Body of pancreas (tissue), 4 donors: ENCODE data around the gene NDUFAB1. TPM values are rescaled to one million over a fixed set of nuclear protein-coding genes. Genes with fewer than 3 reads are reported as not detected.
"Not testable (repeated sequence)": the region's sequence is repeated elsewhere in the genome, so short reads cannot be mapped to it uniquely, and the experiment has no call there.

Source experiments
- ATAC-seq: fragments of 150-250 bp; one replicate; pipeline ENCODE4 v1.9.1; 2016
- DNase-seq, 4 donors: peaks; one replicate each; pipeline ENCODE4 v3.0.0-alpha.2; 2019
- H3K27ac ChIP-seq, 4 donors: fragments of 200-600 bp; sonication (generic); 1 replicate in 3 of 4; 2 replicates in 1 of 4; pipeline versions ENCODE4 v1.5.1 to v1.6.1; 2016 to 2019; ENCODE audit warnings: mild to moderate bottlenecking in 1 of 4, mixed read lengths in 1 of 4, moderate library complexity in 1 of 4
- H3K27me3 ChIP-seq, 2 donors: fragments of 200-600 bp; sonication (generic); one replicate each; pipeline ENCODE4 v1.6.0; 2016; ENCODE audit warnings: mild to moderate bottlenecking in 1 of 2
- H3K36me3 ChIP-seq, 2 donors: fragments of 200-600 bp; sonication (generic); replicated peaks in 1 of 2; 2 replicates each; pipeline ENCODE4 v1.5.1; 2016; ENCODE audit warnings: low read depth in 2 of 2; ENCODE audit not compliant: insufficient read depth in 1 of 2
- H3K4me1 ChIP-seq: fragments of 200-600 bp; sonication (generic); one replicate; pipeline ENCODE4 v1.6.0; 2016
- H3K4me3 ChIP-seq, 2 donors: fragments of 200-600 bp; sonication (generic); 1 replicate in 1 of 2; 2 replicates in 1 of 2; pipeline ENCODE4 v1.5.1; 2016 to 2019
- H3K9me3 ChIP-seq, 3 donors: fragments of 200-600 bp; sonication (generic); 1 replicate in 2 of 3; 2 replicates in 1 of 3; pipeline ENCODE4 v1.5.1; 2016
- POLR2A ChIP-seq, 3 donors: fragments of 450-650 bp; IDR thresholded peaks; one replicate each; pipeline ENCODE4 v1.6.1; 2016; ENCODE audit warnings: antibody characterized with exemption in 3 of 3, mild to moderate bottlenecking in 2 of 3
- WGBS, 2 donors: methylation state at CpG; one replicate each; pipeline ENCODE4 v1.1.5; 2017; 5-methylcytosine and 5-hydroxymethylcytosine counted together
- intact Hi-C: fragments of 100-400 bp; cut with DNase I; formaldehyde crosslinking; loops from one replicate; pipeline ENCODE4 v1.15.1; 2023
- total RNA-seq, 2 donors: library from RNA; depleted of rRNA; stranded (reverse); fragments of >200 nt; gene quantifications; one replicate each; pipeline ENCODE4 v1.1.0, GENCODE V29; 2016
- TF ChIP-seq, protein P1 (sequence below), 7 experiments: fragments of 450-650 bp in 4 of 7; fragments of 200-600 bp in 3 of 7; sonication (generic) in 3 of 7; IDR thresholded peaks; one replicate each; pipeline ENCODE4 v1.5.1; 2016 to 2019; ENCODE audit warnings: antibody characterized with exemption in 7 of 7

The NDUFAB1 gene
- total RNA-seq, 2 donors from 2014 or later = 16.2 to 42.0 TPM

DNA sequence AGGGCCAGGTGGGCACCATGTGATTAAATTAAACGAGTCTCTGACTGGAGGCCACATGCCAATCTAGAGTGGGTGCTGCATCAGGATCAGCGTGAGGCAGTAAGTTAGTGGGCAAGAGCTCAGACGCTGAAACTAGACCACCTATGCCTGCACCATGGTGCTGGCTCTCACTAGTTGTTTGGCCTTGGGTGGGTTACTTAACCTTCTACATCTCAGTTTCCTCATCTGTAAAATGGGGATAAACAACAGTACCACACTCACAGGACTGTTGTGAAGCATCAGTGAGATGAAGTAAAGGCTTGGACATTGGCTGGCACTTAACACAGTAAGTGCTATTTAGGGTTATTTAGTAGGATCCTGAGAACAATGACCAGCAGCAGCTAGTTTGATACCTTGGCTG lies 5.9 kb downstream of the NDUFAB1 start:
- Histone ChIP-seq H3K36me3 (peaks cover under 1 to 9% of the 10 kb centered on the region in 2 donors), H3K27ac (no peak overlapping the region), H3K4me3 (no peak overlapping the region), H3K9me3 (no peaks in the 10 kb centered on the region), H3K4me1 (peaks cover 11% of the 10 kb centered on the region), H3K27me3 (no peaks in the 10 kb centered on the region)
- 72 to 98% methylated on average over 3 of the region's 3 CpGs for WGBS, 2 donors
- no peak for ATAC-seq
- TF ChIP-seq, protein P1, sequence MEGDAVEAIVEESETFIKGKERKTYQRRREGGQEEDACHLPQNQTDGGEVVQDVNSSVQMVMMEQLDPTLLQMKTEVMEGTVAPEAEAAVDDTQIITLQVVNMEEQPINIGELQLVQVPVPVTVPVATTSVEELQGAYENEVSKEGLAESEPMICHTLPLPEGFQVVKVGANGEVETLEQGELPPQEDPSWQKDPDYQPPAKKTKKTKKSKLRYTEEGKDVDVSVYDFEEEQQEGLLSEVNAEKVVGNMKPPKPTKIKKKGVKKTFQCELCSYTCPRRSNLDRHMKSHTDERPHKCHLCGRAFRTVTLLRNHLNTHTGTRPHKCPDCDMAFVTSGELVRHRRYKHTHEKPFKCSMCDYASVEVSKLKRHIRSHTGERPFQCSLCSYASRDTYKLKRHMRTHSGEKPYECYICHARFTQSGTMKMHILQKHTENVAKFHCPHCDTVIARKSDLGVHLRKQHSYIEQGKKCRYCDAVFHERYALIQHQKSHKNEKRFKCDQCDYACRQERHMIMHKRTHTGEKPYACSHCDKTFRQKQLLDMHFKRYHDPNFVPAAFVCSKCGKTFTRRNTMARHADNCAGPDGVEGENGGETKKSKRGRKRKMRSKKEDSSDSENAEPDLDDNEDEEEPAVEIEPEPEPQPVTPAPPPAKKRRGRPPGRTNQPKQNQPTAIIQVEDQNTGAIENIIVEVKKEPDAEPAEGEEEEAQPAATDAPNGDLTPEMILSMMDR (IDR thresholded peaks at IDR 0.05) = no peak
- no peak for TF ChIP-seq POLR2A (IDR thresholded peaks at IDR 0.05)
- intact Hi-C loops = no loop called here
- DNase-seq = no peak

DNA sequence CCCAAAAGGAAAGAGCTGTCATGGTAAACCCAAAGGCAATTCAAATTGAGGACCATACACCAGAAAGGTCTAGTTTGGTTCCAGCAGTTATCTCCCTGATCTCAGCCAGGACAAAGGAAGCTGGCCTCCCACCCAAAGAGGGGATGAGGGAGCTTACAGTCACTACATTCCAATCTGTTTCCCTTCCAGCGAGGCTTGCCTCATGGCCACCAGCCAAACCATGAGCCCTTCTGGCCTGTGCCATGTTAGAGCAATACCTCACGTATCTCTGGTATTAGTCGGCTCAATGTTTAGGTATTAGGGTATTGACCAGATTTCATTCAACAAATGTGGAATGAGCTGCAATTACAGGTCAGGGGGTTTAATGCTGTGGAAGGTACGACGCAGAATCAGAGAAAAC lies 8.4 kb downstream of the NDUFAB1 start:
- Histone ChIP-seq H3K9me3 (no peaks in the 10 kb centered on the region), H3K27ac (no peak overlapping the region), H3K4me3 (no peak overlapping the region), H3K4me1 (no peaks in the 10 kb centered on the region), H3K27me3 (no peaks in the 10 kb centered on the region), H3K36me3 (peaks cover 5 to 16% of the 10 kb centered on the region in 2 donors)
- 89 to 91% methylated on average over 5 of the region's 5 CpGs for WGBS, 2 donors
- DNase-seq = no peak
- TF ChIP-seq POLR2A (IDR thresholded peaks at IDR 0.05) = no peak
- TF ChIP-seq, protein P1 (IDR thresholded peaks at IDR 0.05) = no peak
- no peak for ATAC-seq
- intact Hi-C loops = no loop called here

DNA sequence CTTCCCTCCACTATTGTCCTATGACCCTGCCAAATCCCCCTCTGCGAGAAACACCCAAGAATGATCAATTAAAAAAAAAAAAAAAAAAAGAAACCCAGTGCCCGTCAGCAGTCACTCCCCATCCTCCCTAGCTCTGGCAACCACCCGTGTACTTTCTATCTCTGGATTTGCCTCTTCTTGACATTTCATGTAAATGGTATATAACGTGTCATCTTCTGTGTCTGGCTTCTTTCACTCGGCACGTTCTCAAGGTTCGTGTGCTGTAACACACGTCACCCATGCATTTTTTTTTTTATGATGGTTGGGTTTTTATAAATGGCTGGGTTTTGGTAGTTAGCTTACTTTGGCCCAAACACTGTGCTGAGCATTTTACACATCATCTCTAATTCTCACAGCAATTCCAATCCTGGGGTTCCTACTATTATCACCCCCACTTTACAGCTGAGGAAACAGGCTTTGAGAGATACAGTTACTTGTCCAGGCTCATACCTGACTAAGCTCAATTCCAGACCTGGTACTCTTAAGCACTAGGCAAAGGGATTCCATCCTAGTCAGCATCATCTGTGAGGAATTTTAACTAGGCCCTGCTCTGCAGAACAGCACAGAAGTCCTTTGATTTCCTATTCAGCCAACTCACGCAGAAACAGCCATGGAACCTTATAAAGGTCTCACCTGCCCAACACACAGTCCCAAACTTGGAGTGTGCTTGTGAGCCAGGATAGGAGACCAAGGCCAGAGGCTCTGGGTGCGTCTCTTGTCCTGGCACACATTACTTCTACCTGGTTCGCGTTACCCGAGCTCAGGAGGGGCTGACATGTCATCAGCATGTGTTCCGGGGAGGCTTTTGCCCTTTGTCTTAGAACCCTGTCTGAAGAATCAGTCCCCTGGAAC lies 11.7 kb downstream of the NDUFAB1 start:
- intact Hi-C loops = no loop called here
- WGBS, 2 donors = 88 to 93% methylated on average over 13 to 14 of the region's 14 CpGs

DNA sequence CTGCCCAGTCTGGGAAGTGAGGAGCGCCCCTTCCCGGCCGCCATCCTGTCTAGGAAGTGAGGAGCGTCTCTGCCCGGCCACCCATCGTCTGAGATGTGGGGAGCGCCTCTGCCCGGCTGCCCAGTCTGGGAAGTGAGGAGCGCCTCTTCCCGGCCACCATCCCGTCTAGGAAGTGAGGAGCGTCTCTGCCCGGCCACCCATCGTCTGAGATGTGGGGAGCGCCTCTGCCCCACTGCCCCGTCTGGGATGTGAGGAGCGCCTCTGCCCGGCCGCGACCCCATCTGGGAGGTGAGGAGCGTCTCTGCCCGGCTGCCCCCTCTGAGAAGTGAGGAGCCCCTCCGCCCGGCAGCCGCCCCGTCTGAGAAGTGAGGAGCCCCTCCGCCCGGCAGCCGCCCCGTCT lies 12.8 kb downstream of the NDUFAB1 start:
- H3K4me3 ChIP-seq, H3K9me3 ChIP-seq, ATAC-seq, DNase-seq, H3K27me3 ChIP-seq, H3K4me1 ChIP-seq, H3K27ac ChIP-seq, intact Hi-C loops: not testable (repeated sequence)
- peaks cover 5 to 22% of the 10 kb centered on the region in 2 donors for H3K36me3 ChIP-seq
- WGBS, 2 donors = 90 to 93% methylated on average over 2 to 23 of the region's 30 CpGs

More for the DNA sequence above, 11.7 kb downstream of the NDUFAB1 start:
- DNase-seq (no peak), ATAC-seq (no peak)
- no peak for TF ChIP-seq POLR2A (IDR thresholded peaks at IDR 0.05)
- TF ChIP-seq, protein P1 (IDR thresholded peaks at IDR 0.05) = no peak
- Histone ChIP-seq H3K36me3 (peaks cover 5 to 22% of the 10 kb centered on the region in 2 donors), H3K4me3 (no peak overlapping the region), H3K27me3 (no peaks in the 10 kb centered on the region), H3K4me1 (no peaks in the 10 kb centered on the region), H3K27ac (no peak overlapping the region), H3K9me3 (no peaks in the 10 kb centered on the region)

DNA sequence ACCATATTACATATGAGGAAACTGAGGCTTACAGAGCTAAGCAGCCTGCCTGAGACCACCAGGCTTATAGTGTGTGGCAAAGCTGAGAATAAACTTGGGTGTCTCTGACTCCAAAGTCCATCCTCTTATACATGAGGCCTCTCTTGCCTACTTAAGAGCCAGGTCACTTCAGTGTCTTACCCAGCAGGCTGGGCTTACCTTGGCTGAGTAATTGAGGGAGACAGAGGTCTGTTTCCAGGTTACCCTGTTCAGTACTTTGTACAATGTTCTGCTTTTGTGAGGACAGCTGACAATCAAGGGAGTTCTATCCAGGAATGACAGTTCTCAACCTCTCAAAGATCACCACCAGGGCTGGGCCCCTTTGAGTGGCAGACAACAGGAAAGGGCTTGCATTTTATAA lies 14.4 kb downstream of the NDUFAB1 start:
- no peak for DNase-seq
- Histone ChIP-seq H3K4me1 (no peaks in the 10 kb centered on the region), H3K27ac (no peak overlapping the region), H3K27me3 (no peaks in the 10 kb centered on the region), H3K36me3 (peaks cover 5 to 22% of the 10 kb centered on the region in 2 donors), H3K9me3 (no peaks in the 10 kb centered on the region), H3K4me3 (no peak overlapping the region)
- TF ChIP-seq, protein P1 (IDR thresholded peaks at IDR 0.05) = no peak
- intact Hi-C loops = no loop called here
- no peak for ATAC-seq
